Sigmoid colon (tissue), 4 donors: ENCODE measurements around the gene ARID5B.

Source experiments
- POLR2A ChIP-seq, 2 donors: fragments of 450-650 bp; IDR thresholded peaks; one replicate each; pipeline ENCODE4 v1.6.1; 2016; ENCODE audit warnings: antibody characterized with exemption in 2 of 2, mild to moderate bottlenecking in 2 of 2, moderate library complexity in 2 of 2
- POLR2AphosphoS5 ChIP-seq, 4 donors: sonication (generic); formaldehyde crosslinking; IDR thresholded peaks; one replicate each; pipeline ENCODE4 v1.6.1; 2017; ENCODE audit warnings: antibody characterized with exemption in 4 of 4
- TF ChIP-seq, protein P1 (sequence below), 4 experiments: fragments of 450-650 bp in 3 of 4; fragments of 200-600 bp in 1 of 4; IDR thresholded peaks; one replicate each; pipeline ENCODE4 v1.5.1; 2016 to 2019; ENCODE audit warnings: antibody characterized with exemption in 4 of 4, mild to moderate bottlenecking in 3 of 4, moderate library complexity in 2 of 4

GRCh38 chr10:61961278-61961677 lies 59.8 kb downstream of the ARID5B start:
- TF ChIP-seq, protein P1, sequence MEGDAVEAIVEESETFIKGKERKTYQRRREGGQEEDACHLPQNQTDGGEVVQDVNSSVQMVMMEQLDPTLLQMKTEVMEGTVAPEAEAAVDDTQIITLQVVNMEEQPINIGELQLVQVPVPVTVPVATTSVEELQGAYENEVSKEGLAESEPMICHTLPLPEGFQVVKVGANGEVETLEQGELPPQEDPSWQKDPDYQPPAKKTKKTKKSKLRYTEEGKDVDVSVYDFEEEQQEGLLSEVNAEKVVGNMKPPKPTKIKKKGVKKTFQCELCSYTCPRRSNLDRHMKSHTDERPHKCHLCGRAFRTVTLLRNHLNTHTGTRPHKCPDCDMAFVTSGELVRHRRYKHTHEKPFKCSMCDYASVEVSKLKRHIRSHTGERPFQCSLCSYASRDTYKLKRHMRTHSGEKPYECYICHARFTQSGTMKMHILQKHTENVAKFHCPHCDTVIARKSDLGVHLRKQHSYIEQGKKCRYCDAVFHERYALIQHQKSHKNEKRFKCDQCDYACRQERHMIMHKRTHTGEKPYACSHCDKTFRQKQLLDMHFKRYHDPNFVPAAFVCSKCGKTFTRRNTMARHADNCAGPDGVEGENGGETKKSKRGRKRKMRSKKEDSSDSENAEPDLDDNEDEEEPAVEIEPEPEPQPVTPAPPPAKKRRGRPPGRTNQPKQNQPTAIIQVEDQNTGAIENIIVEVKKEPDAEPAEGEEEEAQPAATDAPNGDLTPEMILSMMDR (IDR thresholded peaks at IDR 0.05), result no peak
- TF ChIP-seq POLR2A (IDR thresholded peaks at IDR 0.05), result no peak
- TF ChIP-seq POLR2AphosphoS5 (IDR thresholded peaks at IDR 0.05), result no peak
